Neural crest cell (in vitro differentiated cells): Measurements from ENCODE around the gene IL15. TPM values are rescaled to one million over a fixed set of nuclear protein-coding genes. Genes with fewer than 3 reads are reported as not detected.

Source experiments
- DNase-seq: peaks from one replicate; pipeline ENCODE4 v3.0.0; 2021; ENCODE audit warnings: low read depth, mixed read lengths, low spot score
- H3K27ac Mint-ChIP-seq: one replicate; pipeline ENCODE4 v1.8.0; 2021; ENCODE audit warnings: mild to moderate bottlenecking, mixed read lengths; ENCODE audit not compliant: unreplicated experiment
- H3K27me3 Mint-ChIP-seq: 2 replicates; pipeline ENCODE4 v1.8.0; 2021; ENCODE audit warnings: low read depth, mild to moderate bottlenecking, mixed read lengths
- H3K36me3 Mint-ChIP-seq: 2 replicates; pipeline ENCODE4 v1.8.0; 2021; ENCODE audit warnings: low read depth, mild to moderate bottlenecking, mixed read lengths
- H3K4me1 Mint-ChIP-seq: 2 replicates; pipeline ENCODE4 v1.8.0; 2021; ENCODE audit warnings: mixed read lengths
- H3K4me3 Mint-ChIP-seq: one replicate; pipeline ENCODE4 v1.8.0; 2021; ENCODE audit warnings: mild to moderate bottlenecking, mixed read lengths
- H3K9me3 Mint-ChIP-seq: 2 replicates; pipeline ENCODE4 v1.8.0; 2021; ENCODE audit warnings: mixed read lengths
- total RNA-seq: library from RNA; stranded (reverse); gene quantifications from 2 replicates; pipeline ENCODE4 v1.2.1, GENCODE V29; 2021
- TF ChIP-seq, protein P1 (sequence below): fragments of 200-600 bp; sonication (generic); conservative IDR thresholded peaks from 2 replicates; pipeline ENCODE4 v1.5.0; 2021; ENCODE audit warnings: antibody characterized with exemption, mild to moderate bottlenecking

The IL15 gene
- total RNA-seq, 1 donor from 2014 or later, result not detected

GRCh38 chr4:141646969-141647368 lies 10.6 kb downstream of the IL15 start:
- Mint-ChIP-seq H3K27me3 (peaks cover 14% of the 10 kb centered on the region), H3K4me1 (no peaks in the 10 kb centered on the region), H3K4me3 (no peak overlapping the region), H3K27ac (no peak overlapping the region), H3K36me3 (no peaks in the 10 kb centered on the region), H3K9me3 (no peaks in the 10 kb centered on the region)
- TF ChIP-seq, protein P1, sequence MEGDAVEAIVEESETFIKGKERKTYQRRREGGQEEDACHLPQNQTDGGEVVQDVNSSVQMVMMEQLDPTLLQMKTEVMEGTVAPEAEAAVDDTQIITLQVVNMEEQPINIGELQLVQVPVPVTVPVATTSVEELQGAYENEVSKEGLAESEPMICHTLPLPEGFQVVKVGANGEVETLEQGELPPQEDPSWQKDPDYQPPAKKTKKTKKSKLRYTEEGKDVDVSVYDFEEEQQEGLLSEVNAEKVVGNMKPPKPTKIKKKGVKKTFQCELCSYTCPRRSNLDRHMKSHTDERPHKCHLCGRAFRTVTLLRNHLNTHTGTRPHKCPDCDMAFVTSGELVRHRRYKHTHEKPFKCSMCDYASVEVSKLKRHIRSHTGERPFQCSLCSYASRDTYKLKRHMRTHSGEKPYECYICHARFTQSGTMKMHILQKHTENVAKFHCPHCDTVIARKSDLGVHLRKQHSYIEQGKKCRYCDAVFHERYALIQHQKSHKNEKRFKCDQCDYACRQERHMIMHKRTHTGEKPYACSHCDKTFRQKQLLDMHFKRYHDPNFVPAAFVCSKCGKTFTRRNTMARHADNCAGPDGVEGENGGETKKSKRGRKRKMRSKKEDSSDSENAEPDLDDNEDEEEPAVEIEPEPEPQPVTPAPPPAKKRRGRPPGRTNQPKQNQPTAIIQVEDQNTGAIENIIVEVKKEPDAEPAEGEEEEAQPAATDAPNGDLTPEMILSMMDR, result no peak
- DNase-seq, result no peak

DNA sequence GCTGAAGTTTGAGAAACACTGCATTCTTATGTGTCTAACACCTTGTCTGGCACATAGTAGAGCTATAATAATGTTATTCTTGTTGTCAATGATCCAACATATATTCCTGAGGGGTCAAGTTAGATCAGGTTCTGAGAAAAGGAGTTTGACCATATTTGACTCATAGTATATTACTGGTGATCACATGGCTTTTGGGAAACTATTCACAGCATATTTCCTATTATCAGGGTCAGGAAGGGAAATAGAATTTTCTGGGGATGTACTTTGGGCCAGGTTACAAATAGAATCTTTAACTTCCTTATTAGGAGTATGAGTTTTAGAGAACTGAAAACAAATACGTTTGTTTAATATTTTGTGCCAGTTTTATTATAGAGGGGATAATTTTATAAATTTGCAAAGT lies 11.6 kb downstream of the IL15 start:
- Mint-ChIP-seq H3K27me3 (peaks cover 9% of the 10 kb centered on the region), H3K4me3 (no peak overlapping the region), H3K36me3 (no peaks in the 10 kb centered on the region), H3K9me3 (no peaks in the 10 kb centered on the region), H3K4me1 (no peaks in the 10 kb centered on the region), H3K27ac (no peak overlapping the region)
- no peak for DNase-seq
- TF ChIP-seq, protein P1, result no peak

- no peak for DNase-seq
- H3K4me3 Mint-ChIP-seq, result no peak overlapping the region
- no peaks in the 10 kb centered on the region for H3K27me3 Mint-ChIP-seq
- no peak overlapping the region for H3K27ac Mint-ChIP-seq
- peaks cover 4% of the 10 kb centered on the region for H3K4me1 Mint-ChIP-seq
- no peaks in the 10 kb centered on the region for H3K9me3 Mint-ChIP-seq
- TF ChIP-seq, protein P1, result no peak
- no peaks in the 10 kb centered on the region for H3K36me3 Mint-ChIP-seq
These were observed 15.9 kb downstream of the IL15 start for GRCh38 chr4:141652161-141652778.

DNA sequence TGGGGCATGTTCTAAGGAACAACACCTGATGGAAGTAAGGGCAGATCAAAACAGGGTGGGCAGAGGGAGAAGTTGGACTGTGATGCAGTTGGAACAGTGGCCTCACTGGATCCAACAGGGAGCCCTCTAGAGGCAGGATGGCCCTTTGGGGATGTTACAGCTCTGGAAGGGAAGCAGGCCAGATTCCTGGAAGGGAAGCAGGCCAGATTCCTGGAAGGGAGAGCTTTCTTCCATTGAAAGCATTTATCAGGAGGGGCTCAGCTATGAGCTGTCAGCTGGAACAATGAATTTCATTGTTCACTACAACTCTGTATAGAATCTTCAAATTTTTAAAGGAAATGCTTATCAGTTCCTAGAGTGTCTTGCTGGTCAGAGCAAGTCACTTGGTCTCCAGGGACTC lies 17.7 kb downstream of the IL15 start:
- H3K27ac Mint-ChIP-seq, result no peak overlapping the region

GRCh38 chr4:141656031-141656430 lies 19.6 kb downstream of the IL15 start:
- TF ChIP-seq, protein P1, result no peak
- no peak overlapping the region for H3K27ac Mint-ChIP-seq
- H3K36me3 Mint-ChIP-seq, result no peaks in the 10 kb centered on the region
- no peaks in the 10 kb centered on the region for H3K9me3 Mint-ChIP-seq
- no peaks in the 10 kb centered on the region for H3K27me3 Mint-ChIP-seq
- H3K4me1 Mint-ChIP-seq, result peaks cover 4% of the 10 kb centered on the region
- no peak for DNase-seq
- no peak overlapping the region for H3K4me3 Mint-ChIP-seq

More for the DNA sequence above, 17.7 kb downstream of the IL15 start:
- TF ChIP-seq, protein P1, result peak; percentile 42
- peaks cover 4% of the 10 kb centered on the region for H3K4me1 Mint-ChIP-seq
- no peaks in the 10 kb centered on the region for H3K27me3 Mint-ChIP-seq
- H3K36me3 Mint-ChIP-seq, result no peaks in the 10 kb centered on the region
- H3K4me3 Mint-ChIP-seq, result no peak overlapping the region
- no peaks in the 10 kb centered on the region for H3K9me3 Mint-ChIP-seq
- peak; percentile 16 for DNase-seq
